ENCODE results near the gene TFAP2A. TPM values are rescaled to one million over a fixed set of nuclear protein-coding genes. Genes with fewer than 3 reads are reported as not detected.

The TFAP2A gene
- total RNA-seq, 1 donor from 2014 or later: not detected

GRCh38 chr6:10408457-10408856, 6.4 kb downstream of the TFAP2A start:
- Histone ChIP-seq H3K9me3 (ENCODE audit: control insufficient read depth in 3 of 3, low read length in 3 of 3) (no peaks in the 10 kb centered on the region), H3K4me3 (ENCODE audit: low read length in 3 of 3) (no peak overlapping the region), H3K27me3 (ENCODE audit: control insufficient read depth in 3 of 3, insufficient read depth in 3 of 3, low read length in 3 of 3) (peaks cover 52 to 74% (median 69%) of the 10 kb centered on the region in 3 donors), H3K36me3 (ENCODE audit: control insufficient read depth in 3 of 3, insufficient read depth in 3 of 3, low read length in 3 of 3) (no peaks in the 10 kb centered on the region), H3K9ac (ENCODE audit: low read depth in 1 of 3, low read length in 3 of 3) (no peak overlapping the region), H3K27ac (ENCODE audit: low read depth, low read length) (no peak overlapping the region), H3K4me1 (ENCODE audit: control insufficient read depth in 3 of 3, insufficient read depth in 3 of 3, low read length in 3 of 3) (peaks cover 21 to 31% (median 25%) of the 10 kb centered on the region in 3 donors)

DNA sequence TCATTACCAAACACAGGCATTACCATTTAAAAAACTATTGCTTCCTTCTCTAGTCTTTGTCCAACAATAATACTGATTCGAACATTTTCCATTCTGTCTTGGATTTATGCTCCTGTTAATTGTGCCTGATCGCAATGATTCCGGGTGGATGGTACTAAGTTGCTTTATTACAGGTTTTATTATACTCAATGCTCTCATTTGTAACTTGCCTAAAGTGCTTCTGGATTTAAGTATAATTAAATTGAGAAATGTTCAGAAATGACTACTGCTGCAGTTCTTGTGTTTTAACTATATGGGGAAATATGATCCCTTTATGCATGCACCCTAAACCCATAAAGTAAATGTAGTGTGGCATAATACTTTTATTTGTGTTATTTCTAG, 7.2 kb downstream of the TFAP2A start:
- Histone ChIP-seq H3K36me3 (ENCODE audit: control insufficient read depth in 3 of 3, insufficient read depth in 3 of 3, low read length in 3 of 3) (no peaks in the 10 kb centered on the region), H3K4me1 (ENCODE audit: control insufficient read depth in 3 of 3, insufficient read depth in 3 of 3, low read length in 3 of 3) (peaks cover 18 to 27% (median 18%) of the 10 kb centered on the region in 3 donors), H3K9me3 (ENCODE audit: control insufficient read depth in 3 of 3, low read length in 3 of 3) (no peaks in the 10 kb centered on the region), H3K4me3 (ENCODE audit: low read length in 3 of 3) (no peak overlapping the region), H3K27ac (ENCODE audit: low read depth, low read length) (no peak overlapping the region), H3K9ac (ENCODE audit: low read depth in 1 of 3, low read length in 3 of 3) (no peak overlapping the region), H3K27me3 (ENCODE audit: control insufficient read depth in 3 of 3, insufficient read depth in 3 of 3, low read length in 3 of 3) (peaks cover 47 to 72% (median 62%) of the 10 kb centered on the region in 3 donors)

GRCh38 chr6:10407018-10407673, 7.7 kb downstream of the TFAP2A start:
- H3K4me3 ChIP-seq (ENCODE audit: low read length in 3 of 3): no peak overlapping the region
- no peaks in the 10 kb centered on the region for H3K36me3 ChIP-seq (ENCODE audit: control insufficient read depth in 3 of 3, insufficient read depth in 3 of 3, low read length in 3 of 3)
- no peak overlapping the region for H3K9ac ChIP-seq (ENCODE audit: low read depth in 1 of 3, low read length in 3 of 3)
- H3K4me1 ChIP-seq (ENCODE audit: control insufficient read depth in 3 of 3, insufficient read depth in 3 of 3, low read length in 3 of 3): peaks cover 18 to 26% (median 18%) of the 10 kb centered on the region in 3 donors
- no peak overlapping the region for H3K27ac ChIP-seq (ENCODE audit: low read depth, low read length)
- H3K9me3 ChIP-seq (ENCODE audit: control insufficient read depth in 3 of 3, low read length in 3 of 3): no peaks in the 10 kb centered on the region
- peaks cover 49 to 75% (median 59%) of the 10 kb centered on the region in 3 donors for H3K27me3 ChIP-seq (ENCODE audit: control insufficient read depth in 3 of 3, insufficient read depth in 3 of 3, low read length in 3 of 3)

- H3K36me3 ChIP-seq (ENCODE audit: control insufficient read depth in 3 of 3, insufficient read depth in 3 of 3, low read length in 3 of 3): no peaks in the 10 kb centered on the region
- no peaks in the 10 kb centered on the region for H3K9me3 ChIP-seq (ENCODE audit: control insufficient read depth in 3 of 3, low read length in 3 of 3)
- no peak overlapping the region for H3K4me3 ChIP-seq (ENCODE audit: low read length in 3 of 3)
- H3K27ac ChIP-seq (ENCODE audit: low read depth, low read length): no peak overlapping the region
- H3K4me1 ChIP-seq (ENCODE audit: control insufficient read depth in 3 of 3, insufficient read depth in 3 of 3, low read length in 3 of 3): peaks cover 14 to 21% (median 15%) of the 10 kb centered on the region in 3 donors
- no peak overlapping the region for H3K9ac ChIP-seq (ENCODE audit: low read depth in 1 of 3, low read length in 3 of 3)
- peaks cover 47 to 73% (median 58%) of the 10 kb centered on the region in 3 donors for H3K27me3 ChIP-seq (ENCODE audit: control insufficient read depth in 3 of 3, insufficient read depth in 3 of 3, low read length in 3 of 3)
Observed at GRCh38 chr6:10406556-10406955, 8.3 kb downstream of the TFAP2A start.

DNA sequence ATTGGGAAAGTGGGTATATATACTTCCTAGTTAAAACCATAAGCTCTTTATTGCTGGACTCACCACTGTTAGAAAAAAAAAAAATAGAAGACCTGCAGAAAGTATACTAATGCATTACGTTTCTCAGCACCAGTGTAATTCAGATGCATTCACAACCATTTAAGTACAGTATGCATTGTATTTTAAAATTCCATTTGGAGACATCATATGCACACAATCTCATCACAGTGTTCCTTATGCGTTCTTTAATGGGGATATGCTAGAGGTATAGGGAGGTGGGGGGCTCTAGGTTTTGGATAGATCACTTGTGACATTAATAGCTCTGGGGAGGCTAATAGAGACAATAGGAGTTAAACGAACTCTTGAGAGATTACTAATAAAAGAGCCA, 9.4 kb downstream of the TFAP2A start:
- Histone ChIP-seq H3K27me3 (ENCODE audit: control insufficient read depth in 3 of 3, insufficient read depth in 3 of 3, low read length in 3 of 3) (peaks cover 46 to 73% (median 56%) of the 10 kb centered on the region in 3 donors), H3K4me1 (ENCODE audit: control insufficient read depth in 3 of 3, insufficient read depth in 3 of 3, low read length in 3 of 3) (peaks cover 9 to 15% (median 9%) of the 10 kb centered on the region in 3 donors), H3K4me3 (ENCODE audit: low read length in 3 of 3) (no peak overlapping the region), H3K36me3 (ENCODE audit: control insufficient read depth in 3 of 3, insufficient read depth in 3 of 3, low read length in 3 of 3) (no peaks in the 10 kb centered on the region), H3K27ac (ENCODE audit: low read depth, low read length) (no peak overlapping the region), H3K9ac (ENCODE audit: low read depth in 1 of 3, low read length in 3 of 3) (no peak overlapping the region), H3K9me3 (ENCODE audit: control insufficient read depth in 3 of 3, low read length in 3 of 3) (no peaks in the 10 kb centered on the region)

DNA sequence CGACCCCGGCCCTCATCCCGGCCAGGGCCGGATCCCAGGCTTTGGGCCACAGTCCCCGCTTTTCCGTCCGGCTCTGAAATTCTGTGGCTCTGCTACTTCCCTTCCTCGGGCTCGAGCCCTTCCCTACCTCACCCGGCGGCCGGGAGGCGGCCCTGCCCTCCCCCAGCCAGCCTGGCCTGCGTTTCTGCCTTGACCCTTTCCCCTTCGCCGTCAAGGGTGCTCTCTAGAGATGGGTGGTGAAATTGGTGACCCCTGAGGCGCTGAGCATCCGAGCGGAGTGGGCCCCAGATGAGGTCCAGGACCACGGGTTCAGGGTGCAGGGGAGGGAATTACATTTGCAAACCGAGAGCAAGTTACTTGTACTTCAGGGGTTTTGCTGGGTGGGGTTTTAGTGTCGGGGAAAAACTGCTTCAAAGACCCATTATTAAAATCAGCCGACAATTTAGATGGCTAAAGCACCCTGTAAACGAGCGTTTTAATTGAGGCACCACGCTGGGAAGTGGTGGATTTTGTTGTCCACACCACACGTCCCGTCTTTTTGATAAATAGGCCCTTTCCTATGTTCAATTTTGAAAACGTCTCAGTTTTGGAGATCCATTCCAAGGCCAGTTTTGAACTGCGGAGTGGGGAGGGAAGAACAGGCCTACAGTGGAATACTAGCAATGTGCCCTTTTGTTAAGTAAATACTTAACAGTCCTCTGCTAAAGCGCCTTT, 9.9 kb downstream of the TFAP2A start:
- Histone ChIP-seq H3K4me1 (ENCODE audit: control insufficient read depth in 3 of 3, insufficient read depth in 3 of 3, low read length in 3 of 3) (peaks cover 9 to 15% (median 9%) of the 10 kb centered on the region in 3 donors), H3K27ac (ENCODE audit: low read depth, low read length) (no peak overlapping the region), H3K9me3 (ENCODE audit: control insufficient read depth in 3 of 3, low read length in 3 of 3) (no peaks in the 10 kb centered on the region), H3K27me3 (ENCODE audit: control insufficient read depth in 3 of 3, insufficient read depth in 3 of 3, low read length in 3 of 3) (peaks cover 46 to 73% (median 56%) of the 10 kb centered on the region in 3 donors), H3K9ac (ENCODE audit: low read depth in 1 of 3, low read length in 3 of 3) (peak overlapping the region in 1 of 3 donors; percentile 4), H3K36me3 (ENCODE audit: control insufficient read depth in 3 of 3, insufficient read depth in 3 of 3, low read length in 3 of 3) (no peaks in the 10 kb centered on the region), H3K4me3 (ENCODE audit: low read length in 3 of 3) (peak overlapping the region; percentile 59 to 77 (median 66))

GRCh38 chr6:10404107-10404798, 10.6 kb downstream of the TFAP2A start:
- Histone ChIP-seq H3K27ac (ENCODE audit: low read depth, low read length) (no peak overlapping the region), H3K27me3 (ENCODE audit: control insufficient read depth in 3 of 3, insufficient read depth in 3 of 3, low read length in 3 of 3) (peaks cover 44 to 72% (median 56%) of the 10 kb centered on the region in 3 donors), H3K4me3 (ENCODE audit: low read length in 3 of 3) (peak overlapping the region; percentile 74 to 88 (median 77)), H3K9me3 (ENCODE audit: control insufficient read depth in 3 of 3, low read length in 3 of 3) (no peaks in the 10 kb centered on the region), H3K9ac (ENCODE audit: low read depth in 1 of 3, low read length in 3 of 3) (peak overlapping the region; percentile 40 to 61 (median 49)), H3K36me3 (ENCODE audit: control insufficient read depth in 3 of 3, insufficient read depth in 3 of 3, low read length in 3 of 3) (no peaks in the 10 kb centered on the region), H3K4me1 (ENCODE audit: control insufficient read depth in 3 of 3, insufficient read depth in 3 of 3, low read length in 3 of 3) (peaks cover 9 to 15% (median 9%) of the 10 kb centered on the region in 3 donors)

DNA sequence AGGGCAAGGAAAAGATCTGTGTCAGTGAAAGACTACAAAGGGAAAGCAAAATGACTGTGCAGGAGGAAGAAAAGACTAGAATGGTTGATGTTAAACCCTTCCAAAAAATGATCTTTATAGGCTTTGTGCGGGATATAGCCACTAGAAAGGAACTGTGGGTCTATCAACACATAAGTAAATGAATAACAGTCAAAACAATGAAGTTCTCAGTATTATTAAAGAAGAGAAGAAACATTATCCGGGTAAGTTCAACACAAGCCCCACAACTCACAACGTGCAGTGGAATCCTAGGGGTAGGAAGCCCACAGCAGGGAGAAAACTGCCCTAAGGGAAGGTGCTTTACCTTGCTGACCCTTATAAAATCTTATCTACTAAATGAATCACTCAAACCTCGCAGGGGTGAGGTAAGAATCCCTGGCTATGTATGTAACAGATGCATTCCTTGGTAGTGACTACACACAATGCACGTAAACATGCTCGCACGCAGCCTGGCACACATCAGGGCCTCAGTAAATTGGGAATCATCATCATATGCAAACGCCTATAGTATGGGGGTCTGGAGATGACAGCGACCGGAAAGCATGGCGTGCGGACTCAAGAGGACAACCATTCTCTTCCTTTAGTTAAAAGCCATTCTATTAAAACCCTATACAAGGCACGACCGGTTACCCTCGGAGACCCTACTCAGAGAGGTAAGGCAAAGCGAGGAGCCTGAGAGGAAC, 11.3 kb downstream of the TFAP2A start:
- Histone ChIP-seq H3K36me3 (ENCODE audit: control insufficient read depth in 3 of 3, insufficient read depth in 3 of 3, low read length in 3 of 3) (no peaks in the 10 kb centered on the region), H3K27ac (ENCODE audit: low read depth, low read length) (no peak overlapping the region), H3K9ac (ENCODE audit: low read depth in 1 of 3, low read length in 3 of 3) (peak overlapping the region; percentile 40 to 61 (median 49)), H3K4me3 (ENCODE audit: low read length in 3 of 3) (peak overlapping the region; percentile 74 to 88 (median 77)), H3K4me1 (ENCODE audit: control insufficient read depth in 3 of 3, insufficient read depth in 3 of 3, low read length in 3 of 3) (peaks cover 9 to 15% (median 9%) of the 10 kb centered on the region in 3 donors), H3K27me3 (ENCODE audit: control insufficient read depth in 3 of 3, insufficient read depth in 3 of 3, low read length in 3 of 3) (peaks cover 44 to 70% (median 54%) of the 10 kb centered on the region in 3 donors), H3K9me3 (ENCODE audit: control insufficient read depth in 3 of 3, low read length in 3 of 3) (no peaks in the 10 kb centered on the region)

DNA sequence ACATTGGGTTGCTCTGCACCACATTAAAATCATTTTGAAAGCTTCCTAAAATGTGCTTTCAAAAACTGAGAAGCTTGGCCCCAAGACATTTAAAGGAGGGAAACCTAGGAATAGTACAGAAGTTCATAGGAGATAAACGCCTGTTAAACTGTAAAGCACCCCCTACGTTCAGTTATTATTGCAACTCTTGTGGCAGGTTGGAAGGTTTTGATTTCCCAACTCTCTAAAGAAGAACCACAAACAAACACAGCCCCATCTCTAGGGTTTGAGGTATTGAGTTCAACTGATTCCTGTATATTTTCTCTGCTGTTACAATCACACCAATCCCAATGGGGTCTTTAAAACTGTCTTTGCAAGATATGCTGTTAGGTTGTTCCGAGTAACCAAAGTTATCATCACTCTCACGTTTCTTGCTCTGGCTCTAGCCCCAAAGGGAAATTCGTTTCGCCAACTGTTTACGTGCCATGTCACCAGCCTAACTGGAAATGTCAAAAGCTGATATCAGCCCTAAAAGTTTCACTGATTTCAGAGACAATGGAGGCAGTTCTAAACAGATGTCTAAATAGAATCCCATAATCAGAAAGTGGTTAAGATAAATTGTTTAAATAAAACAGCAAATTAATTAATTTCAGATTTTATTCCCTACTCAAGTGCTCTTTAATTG, 12.1 kb downstream of the TFAP2A start:
- Histone ChIP-seq H3K4me1 (ENCODE audit: control insufficient read depth in 3 of 3, insufficient read depth in 3 of 3, low read length in 3 of 3) (peaks cover 9 to 15% (median 9%) of the 10 kb centered on the region in 3 donors), H3K4me3 (ENCODE audit: low read length in 3 of 3) (peak overlapping the region in 1 of 3 donors; percentile 74), H3K27me3 (ENCODE audit: control insufficient read depth in 3 of 3, insufficient read depth in 3 of 3, low read length in 3 of 3) (peaks cover 46 to 66% (median 49%) of the 10 kb centered on the region in 3 donors), H3K36me3 (ENCODE audit: control insufficient read depth in 3 of 3, insufficient read depth in 3 of 3, low read length in 3 of 3) (no peaks in the 10 kb centered on the region), H3K9ac (ENCODE audit: low read depth in 1 of 3, low read length in 3 of 3) (no peak overlapping the region), H3K9me3 (ENCODE audit: control insufficient read depth in 3 of 3, low read length in 3 of 3) (no peaks in the 10 kb centered on the region), H3K27ac (ENCODE audit: low read depth, low read length) (no peak overlapping the region)
